Parathyroid adenoma (tissue), 2 donors: Measurements from ENCODE around the gene TWNK.

Experiments
- H2AFZ ChIP-seq: fragments of 300-600 bp; sonication (generic); one replicate; pipeline ENCODE4 v1.7.0; 2017; ENCODE audit warnings: antibody characterized with exemption, mild to moderate bottlenecking
- H3K27ac ChIP-seq: fragments of 300-600 bp; sonication (generic); one replicate; pipeline ENCODE4 v1.7.0; 2017
- H3K27me3 ChIP-seq: fragments of 300-600 bp; sonication (generic); one replicate; pipeline ENCODE4 v1.7.0; 2017; ENCODE audit warnings: low read length; ENCODE audit not compliant: control insufficient read depth, insufficient read depth
- H3K36me3 ChIP-seq: fragments of 300-600 bp; sonication (generic); one replicate; pipeline ENCODE4 v1.7.0; 2017; ENCODE audit warnings: low read length; ENCODE audit not compliant: control insufficient read depth, insufficient read depth
- H3K4me1 ChIP-seq: fragments of 300-600 bp; sonication (generic); one replicate; pipeline ENCODE4 v1.7.0; 2017; ENCODE audit warnings: control low read depth
- H3K4me2 ChIP-seq: fragments of 300-600 bp; sonication (generic); one replicate; pipeline ENCODE4 v1.7.0; 2017; ENCODE audit warnings: low read length
- H3K4me3 ChIP-seq: fragments of 300-600 bp; sonication (generic); one replicate; pipeline ENCODE4 v1.7.0; 2017; ENCODE audit warnings: low read depth, low read length
- H3K79me2 ChIP-seq: fragments of 300-600 bp; sonication (generic); one replicate; pipeline ENCODE4 v1.7.0; 2017; ENCODE audit warnings: control low read depth
- H3K9ac ChIP-seq: fragments of 300-600 bp; sonication (generic); one replicate; pipeline ENCODE4 v1.7.0; 2017; ENCODE audit warnings: mild to moderate bottlenecking
- H3K9me3 ChIP-seq: fragments of 300-600 bp; sonication (generic); one replicate; pipeline ENCODE4 v1.7.0; 2017; ENCODE audit warnings: low read length; ENCODE audit not compliant: control insufficient read depth
- TF ChIP-seq, protein P1 (sequence below): fragments of 300-600 bp; sonication (generic); IDR thresholded peaks from one replicate; pipeline ENCODE4 v1.7.0; 2017; ENCODE audit warnings: antibody characterized with exemption, mild to moderate bottlenecking
- donor health status: primary hyperparathyroidism.

The TWNK gene

DNA sequence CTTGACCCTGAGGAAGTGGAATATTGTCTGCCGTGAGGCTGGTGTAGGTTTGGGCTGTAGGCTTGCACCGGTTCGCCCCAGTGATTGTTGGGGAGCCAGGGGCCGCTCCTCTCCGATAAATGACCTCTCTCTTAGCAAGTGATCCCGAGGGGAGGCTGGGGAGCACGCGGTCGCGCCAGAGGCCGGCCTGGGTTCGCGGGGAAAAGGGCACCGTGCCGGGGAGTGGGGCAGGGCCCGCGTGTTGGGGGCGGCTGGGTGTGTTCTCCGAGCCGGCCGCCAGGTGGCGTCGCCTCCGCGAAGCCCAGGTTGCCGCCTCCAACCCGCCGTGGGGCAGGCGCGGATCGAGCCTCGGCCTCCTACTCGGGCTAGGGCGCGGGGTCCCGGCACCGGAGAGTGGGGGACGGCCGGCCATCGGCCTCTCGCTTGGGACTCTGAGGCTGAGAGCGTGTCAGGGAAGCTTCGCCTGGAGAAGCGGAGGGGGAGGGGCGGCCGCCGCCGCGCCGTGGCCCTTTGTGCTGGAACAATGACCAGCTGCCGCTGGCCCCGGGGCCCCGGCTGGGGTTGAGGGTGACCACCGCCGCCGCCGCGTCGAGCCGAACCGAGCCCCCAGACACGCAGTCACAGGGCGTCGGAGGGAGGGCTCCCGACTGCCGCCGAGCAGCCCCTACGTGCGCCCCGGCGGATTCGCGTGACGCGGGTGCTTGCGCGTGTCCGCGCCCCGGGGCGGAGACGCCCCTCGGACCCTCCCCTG lies 11.8 kb downstream of the TWNK start:
- Histone ChIP-seq H3K27me3 (no peaks in the 10 kb centered on the region), H3K9ac (peak overlapping the region; percentile 93), H3K4me2 (peak overlapping the region; percentile 98), H3K27ac (peak overlapping the region; percentile 94), H3K36me3 (no peaks in the 10 kb centered on the region), H3K79me2 (peaks cover 3% of the 10 kb centered on the region), H3K4me1 (peaks cover 22% of the 10 kb centered on the region), H2AFZ (peak overlapping the region; percentile 93), H3K4me3 (peak overlapping the region; percentile 95), H3K9me3 (no peaks in the 10 kb centered on the region)
- TF ChIP-seq, protein P1, sequence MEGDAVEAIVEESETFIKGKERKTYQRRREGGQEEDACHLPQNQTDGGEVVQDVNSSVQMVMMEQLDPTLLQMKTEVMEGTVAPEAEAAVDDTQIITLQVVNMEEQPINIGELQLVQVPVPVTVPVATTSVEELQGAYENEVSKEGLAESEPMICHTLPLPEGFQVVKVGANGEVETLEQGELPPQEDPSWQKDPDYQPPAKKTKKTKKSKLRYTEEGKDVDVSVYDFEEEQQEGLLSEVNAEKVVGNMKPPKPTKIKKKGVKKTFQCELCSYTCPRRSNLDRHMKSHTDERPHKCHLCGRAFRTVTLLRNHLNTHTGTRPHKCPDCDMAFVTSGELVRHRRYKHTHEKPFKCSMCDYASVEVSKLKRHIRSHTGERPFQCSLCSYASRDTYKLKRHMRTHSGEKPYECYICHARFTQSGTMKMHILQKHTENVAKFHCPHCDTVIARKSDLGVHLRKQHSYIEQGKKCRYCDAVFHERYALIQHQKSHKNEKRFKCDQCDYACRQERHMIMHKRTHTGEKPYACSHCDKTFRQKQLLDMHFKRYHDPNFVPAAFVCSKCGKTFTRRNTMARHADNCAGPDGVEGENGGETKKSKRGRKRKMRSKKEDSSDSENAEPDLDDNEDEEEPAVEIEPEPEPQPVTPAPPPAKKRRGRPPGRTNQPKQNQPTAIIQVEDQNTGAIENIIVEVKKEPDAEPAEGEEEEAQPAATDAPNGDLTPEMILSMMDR = peak; percentile 96

DNA sequence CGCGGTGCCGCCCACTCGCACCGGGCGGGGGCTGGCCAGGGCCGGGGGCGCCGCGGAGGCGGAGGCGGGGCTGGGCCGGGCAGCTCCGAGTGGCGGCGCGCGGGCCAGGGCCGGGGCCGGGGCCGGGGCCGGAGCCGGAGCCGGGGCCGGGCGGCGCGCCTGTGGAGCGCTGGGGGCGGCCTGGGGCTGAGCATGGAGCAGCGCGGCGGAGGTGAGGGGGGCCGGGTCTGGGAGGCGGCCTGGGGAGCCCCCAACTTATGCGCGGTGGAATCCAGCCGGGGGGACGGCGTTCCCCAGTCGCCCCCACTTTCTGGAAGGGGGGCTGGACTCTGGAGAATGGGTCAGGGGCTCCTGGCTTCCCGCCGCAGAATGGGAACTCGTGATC lies 12.4 kb downstream of the TWNK start, which contains the start of gene LZTS2:
LZTS2 (plus strand) TSS at position 67 of the 385 bp plus-strand sequence. CDS start 2,731 bp downstream, outside the sequence.
- Histone ChIP-seq H3K9ac (peak within 1 kb of the TSS; percentile 94), H3K4me3 (peak within 1 kb of the TSS; percentile 95), H3K27ac (peak within 1 kb of the TSS; percentile 94), H3K4me2 (peak within 1 kb of the TSS; percentile 98), H3K9me3 (no peaks in the 10 kb centered on the region), H3K27me3 (no peaks in the 10 kb centered on the region), H2AFZ (peak within 1 kb of the TSS; percentile 93), H3K4me1 (peaks cover 22% of the 10 kb centered on the region), H3K79me2 (peaks cover 3% of the 10 kb centered on the region), H3K36me3 (no peaks in the 10 kb centered on the region)
- TF ChIP-seq, protein P1 = no peak

GRCh38 chr10:101000127-101000914 lies 13.0 kb downstream of the TWNK start:
- TF ChIP-seq, protein P1 = no peak
- Histone ChIP-seq H2AFZ (peak overlapping the region; percentile 82), H3K27ac (peak overlapping the region; percentile 83), H3K9ac (peak overlapping the region; percentile 94), H3K4me3 (peak overlapping the region; percentile 92), H3K4me1 (peaks cover 22% of the 10 kb centered on the region), H3K27me3 (no peaks in the 10 kb centered on the region), H3K79me2 (peaks cover 3% of the 10 kb centered on the region), H3K9me3 (no peaks in the 10 kb centered on the region), H3K4me2 (peak overlapping the region; percentile 98), H3K36me3 (no peaks in the 10 kb centered on the region)

DNA sequence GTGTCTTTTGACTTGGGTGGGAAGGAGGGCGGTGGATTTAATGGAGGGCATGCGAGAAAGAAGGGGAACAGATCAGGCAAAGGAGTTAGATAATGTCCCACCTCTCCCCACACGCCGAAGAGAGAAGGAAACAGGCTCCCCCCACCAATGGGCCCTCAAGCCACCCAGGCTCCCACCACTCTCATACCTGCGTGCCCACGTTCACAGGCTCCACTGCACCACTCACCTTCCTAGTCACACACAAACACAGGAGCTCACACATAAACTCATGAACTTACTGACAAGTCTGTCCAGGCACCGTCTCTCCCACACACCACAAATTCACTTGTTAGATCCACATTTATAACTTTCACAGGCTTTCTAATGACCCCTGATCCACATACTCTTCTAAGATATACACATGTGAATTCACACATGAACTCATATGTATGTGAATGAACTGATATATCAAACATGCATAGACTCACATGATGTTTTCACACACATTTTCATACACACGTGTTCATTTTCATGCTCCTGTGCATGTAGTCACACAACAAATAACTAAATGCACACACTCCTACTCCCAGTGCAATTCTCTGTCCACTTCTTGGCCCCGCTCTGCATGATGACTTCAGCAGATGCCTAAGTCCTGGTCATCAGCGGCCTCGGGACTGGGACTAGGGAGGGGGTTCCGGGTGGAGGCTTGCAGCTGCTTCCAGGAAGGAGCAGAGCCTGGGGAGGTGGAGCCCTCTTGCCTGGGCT lies 13.7 kb downstream of the TWNK start:
- H2AFZ ChIP-seq = peak overlapping the region; percentile 82
- H3K4me1 ChIP-seq = peaks cover 22% of the 10 kb centered on the region
- peak overlapping the region; percentile 94 for H3K9ac ChIP-seq
- no peaks in the 10 kb centered on the region for H3K9me3 ChIP-seq
- peaks cover 3% of the 10 kb centered on the region for H3K79me2 ChIP-seq
- H3K27ac ChIP-seq = peak overlapping the region; percentile 83
- H3K4me2 ChIP-seq = peak overlapping the region; percentile 98
- TF ChIP-seq, protein P1 = no peak
- no peaks in the 10 kb centered on the region for H3K36me3 ChIP-seq
- no peaks in the 10 kb centered on the region for H3K27me3 ChIP-seq
- H3K4me3 ChIP-seq = peak overlapping the region; percentile 92
